Endodermal cell (in vitro differentiated cells): ENCODE results near the gene SLC16A2. TPM values are rescaled to one million over a fixed set of nuclear protein-coding genes. Genes with fewer than 3 reads are reported as not detected.
A peak's percentile ranks its signal among the peaks of the same experiment; 100 is the strongest.

Source experiments
- DNase-seq: peaks from one replicate; pipeline ENCODE4 v3.0.0-alpha.2; 2017
- H3K27ac ChIP-seq: 2 replicates; pipeline ENCODE4 v1.5.1; 2013; ENCODE audit warnings: mild to moderate bottlenecking, low read depth, low read length, moderate library complexity
- H3K27me3 ChIP-seq: 2 replicates; pipeline ENCODE4 v1.6.1; 2013; ENCODE audit warnings: mild to moderate bottlenecking, low read length, moderate library complexity; ENCODE audit not compliant: insufficient read depth, control insufficient read depth, poor library complexity, severe bottlenecking
- H3K36me3 ChIP-seq: 2 replicates; pipeline ENCODE4 v1.7.0; 2013; ENCODE audit warnings: mild to moderate bottlenecking, low read length, moderate library complexity; ENCODE audit not compliant: control insufficient read depth, insufficient read depth
- H3K4me1 ChIP-seq: one replicate; pipeline ENCODE4 v1.7.0; 2013; ENCODE audit warnings: low read length; ENCODE audit not compliant: control insufficient read depth, insufficient read depth
- H3K4me3 ChIP-seq: 2 replicates; pipeline ENCODE4 v1.5.1; 2013; ENCODE audit warnings: mild to moderate bottlenecking, low read length, moderate library complexity
- H3K9ac ChIP-seq: 2 replicates; pipeline ENCODE4 v1.6.1; 2013; ENCODE audit warnings: mild to moderate bottlenecking, low read length, moderate library complexity; ENCODE audit not compliant: poor library complexity, severe bottlenecking; ENCODE audit errors: extremely low read depth
- H3K9me3 ChIP-seq: 2 replicates; pipeline ENCODE4 v1.6.1; 2013; ENCODE audit warnings: mild to moderate bottlenecking, low read length, moderate library complexity; ENCODE audit not compliant: control insufficient read depth
- H3K27ac Mint-ChIP-seq: 2 replicates; pipeline ENCODE4 v1.8.0; 2020; ENCODE audit warnings: mixed read lengths
- H3K27me3 Mint-ChIP-seq: 2 replicates; pipeline ENCODE4 v1.8.0; 2021; ENCODE audit warnings: mild to moderate bottlenecking, mixed read lengths; ENCODE audit not compliant: insufficient read depth
- H3K36me3 Mint-ChIP-seq: 2 replicates; pipeline ENCODE4 v1.8.0; 2020; ENCODE audit warnings: low read depth, mixed read lengths
- H3K4me1 Mint-ChIP-seq: 2 replicates; pipeline ENCODE4 v1.8.0; 2020; ENCODE audit warnings: mixed read lengths
- H3K4me3 Mint-ChIP-seq: 2 replicates; pipeline ENCODE4 v1.8.0; 2020; ENCODE audit warnings: mild to moderate bottlenecking, moderate library complexity, mixed read lengths
- H3K9me3 Mint-ChIP-seq: 2 replicates; pipeline ENCODE4 v1.8.0; 2020; ENCODE audit warnings: mild to moderate bottlenecking, mixed read lengths
- WGBS, 2 experiments: methylation state at CpG; one replicate each; pipeline versions ENCODE4 v1.1.5 to v1.1.7; 2013; ENCODE audit warnings: missing lambda C conversion rate in 2 of 2, mixed read lengths in 1 of 2; ENCODE audit not compliant: insufficient coverage in 1 of 2, insufficient read length in 1 of 2; 5-methylcytosine and 5-hydroxymethylcytosine counted together
- total RNA-seq, 2 donors: library from RNA; stranded (reverse); fragmentation: NEBNext Ultra II Directional in 1 of 2; extraction: Animal tissue kit (Norgen Biotek cat#: 25700) in 1 of 2; gene quantifications; 2 replicates in 1 of 2; 3 replicates in 1 of 2; pipeline ENCODE4 v1.2.1, GENCODE V29; 2021
- TF ChIP-seq, protein P1 (sequence below): fragments of 200-600 bp; sonication (generic); conservative IDR thresholded peaks from 2 replicates; pipeline ENCODE4 v1.5.0; 2021; ENCODE audit warnings: antibody characterized with exemption, mild to moderate bottlenecking

SLC16A2 gene
- total RNA-seq, 2 donors from 2014 or later: 9.1 to 11.6 TPM

DNA sequence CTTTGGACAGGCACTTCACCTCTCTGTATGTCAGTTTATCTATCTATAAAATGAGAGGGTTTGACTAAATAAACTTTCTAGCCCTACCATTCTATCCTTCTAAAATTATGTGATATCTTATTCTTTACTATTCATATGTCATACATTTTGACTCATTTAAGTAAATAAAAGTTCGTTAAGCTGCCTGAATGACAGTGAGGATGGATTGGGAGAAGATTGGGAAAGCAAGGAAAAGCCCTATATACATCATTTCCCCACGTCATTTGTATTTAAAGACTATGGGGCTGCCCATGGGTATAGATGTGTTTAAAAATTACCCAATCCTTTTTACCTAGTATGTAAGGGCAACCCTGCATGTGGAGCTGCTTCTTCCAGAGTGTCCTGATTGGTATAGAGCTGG, 5.3 kb downstream of the SLC16A2 start:
- no peak for DNase-seq
- H3K4me3 ChIP-seq: no peak overlapping the region
- Mint-ChIP-seq H3K9me3 (peaks cover 14% of the 10 kb centered on the region), H3K27ac (no peak overlapping the region), H3K27me3 (peaks cover 4% of the 10 kb centered on the region), H3K4me1 (peaks cover 8% of the 10 kb centered on the region), H3K4me3 (no peak overlapping the region), H3K36me3 (no peaks in the 10 kb centered on the region)
- WGBS, 2 experiments: no CpG with 5 or more reads among the region's 2 CpGs
- H3K4me1 ChIP-seq: no peaks in the 10 kb centered on the region
- no peaks in the 10 kb centered on the region for H3K27me3 ChIP-seq
- TF ChIP-seq, protein P1, sequence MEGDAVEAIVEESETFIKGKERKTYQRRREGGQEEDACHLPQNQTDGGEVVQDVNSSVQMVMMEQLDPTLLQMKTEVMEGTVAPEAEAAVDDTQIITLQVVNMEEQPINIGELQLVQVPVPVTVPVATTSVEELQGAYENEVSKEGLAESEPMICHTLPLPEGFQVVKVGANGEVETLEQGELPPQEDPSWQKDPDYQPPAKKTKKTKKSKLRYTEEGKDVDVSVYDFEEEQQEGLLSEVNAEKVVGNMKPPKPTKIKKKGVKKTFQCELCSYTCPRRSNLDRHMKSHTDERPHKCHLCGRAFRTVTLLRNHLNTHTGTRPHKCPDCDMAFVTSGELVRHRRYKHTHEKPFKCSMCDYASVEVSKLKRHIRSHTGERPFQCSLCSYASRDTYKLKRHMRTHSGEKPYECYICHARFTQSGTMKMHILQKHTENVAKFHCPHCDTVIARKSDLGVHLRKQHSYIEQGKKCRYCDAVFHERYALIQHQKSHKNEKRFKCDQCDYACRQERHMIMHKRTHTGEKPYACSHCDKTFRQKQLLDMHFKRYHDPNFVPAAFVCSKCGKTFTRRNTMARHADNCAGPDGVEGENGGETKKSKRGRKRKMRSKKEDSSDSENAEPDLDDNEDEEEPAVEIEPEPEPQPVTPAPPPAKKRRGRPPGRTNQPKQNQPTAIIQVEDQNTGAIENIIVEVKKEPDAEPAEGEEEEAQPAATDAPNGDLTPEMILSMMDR: no peak
- H3K36me3 ChIP-seq: no peaks in the 10 kb centered on the region
- no peak overlapping the region for H3K27ac ChIP-seq
- H3K9me3 ChIP-seq: no peaks in the 10 kb centered on the region
- H3K9ac ChIP-seq: no peak overlapping the region

DNA sequence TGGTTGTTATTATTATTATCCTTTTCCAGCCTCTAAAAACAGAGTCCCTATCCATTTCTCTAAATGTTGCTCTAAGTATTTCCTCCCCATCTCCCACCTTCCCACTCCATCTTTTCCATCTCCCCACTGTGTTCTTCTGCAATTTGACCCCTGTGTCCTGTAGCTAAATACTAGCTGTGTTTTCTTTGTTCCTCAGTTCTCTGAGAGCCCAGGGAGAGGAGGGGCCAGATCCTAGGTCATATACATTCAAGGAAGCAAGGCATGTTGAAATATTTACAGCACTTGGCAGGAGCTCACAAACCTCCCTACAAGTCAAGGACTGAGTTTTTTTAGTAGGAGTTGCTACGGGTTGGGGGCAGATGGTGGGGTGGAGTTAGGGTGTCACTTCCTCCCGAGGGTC, 10.5 kb downstream of the SLC16A2 start:
- H3K27me3 Mint-ChIP-seq: no peaks in the 10 kb centered on the region
- DNase-seq: no peak
- no peak overlapping the region for H3K4me3 Mint-ChIP-seq
- H3K4me1 Mint-ChIP-seq: peaks cover 6% of the 10 kb centered on the region
- H3K9me3 ChIP-seq: no peaks in the 10 kb centered on the region
- H3K9me3 Mint-ChIP-seq: peaks cover 26% of the 10 kb centered on the region
- H3K27me3 ChIP-seq: no peaks in the 10 kb centered on the region
- peak overlapping the region; percentile 82 for H3K27ac ChIP-seq
- H3K36me3 Mint-ChIP-seq: no peaks in the 10 kb centered on the region
- TF ChIP-seq, protein P1: no peak
- H3K27ac Mint-ChIP-seq: no peak overlapping the region
- no peaks in the 10 kb centered on the region for H3K36me3 ChIP-seq
- H3K4me3 ChIP-seq: no peak overlapping the region
- WGBS, 2 experiments: 52% methylated on average over 2 of the region's 2 CpGs; no CpG with 5 or more reads in 1 of the 2 experiments
- no peaks in the 10 kb centered on the region for H3K4me1 ChIP-seq
- H3K9ac ChIP-seq: no peak overlapping the region

DNA sequence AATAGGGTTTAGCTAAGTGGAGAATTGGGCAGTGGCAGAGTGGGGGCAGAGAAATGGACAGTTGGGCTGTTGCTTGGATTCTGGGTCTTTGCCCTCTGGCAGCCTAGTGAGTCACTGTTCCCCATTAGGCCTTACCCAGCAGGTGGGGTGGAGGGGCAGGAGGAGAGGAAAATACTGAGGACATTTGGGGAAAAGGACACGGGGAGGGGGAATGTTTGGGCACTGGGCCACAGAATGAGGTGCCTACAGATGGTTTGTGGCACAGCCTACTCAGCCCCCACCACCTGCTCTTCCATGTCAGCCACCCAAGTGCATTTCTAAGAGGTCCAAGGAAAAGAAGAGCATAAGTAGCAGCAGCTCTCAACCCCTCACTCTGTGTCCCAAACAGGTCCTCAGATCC, 13.0 kb downstream of the SLC16A2 start:
- H3K27me3 ChIP-seq: no peaks in the 10 kb centered on the region
- no peaks in the 10 kb centered on the region for H3K36me3 ChIP-seq
- H3K9me3 ChIP-seq: no peaks in the 10 kb centered on the region
- no peak overlapping the region for H3K9ac ChIP-seq
- H3K4me1 ChIP-seq: no peaks in the 10 kb centered on the region
- H3K4me3 Mint-ChIP-seq: no peak overlapping the region
- WGBS, 2 experiments: no CpG with 5 or more reads among the region's 1 CpG
- H3K27ac Mint-ChIP-seq: no peak overlapping the region
- no peak for DNase-seq
- H3K9me3 Mint-ChIP-seq: peaks cover 28% of the 10 kb centered on the region
- no peaks in the 10 kb centered on the region for H3K27me3 Mint-ChIP-seq
- peaks cover 6% of the 10 kb centered on the region for H3K4me1 Mint-ChIP-seq
- TF ChIP-seq, protein P1: no peak
- no peaks in the 10 kb centered on the region for H3K36me3 Mint-ChIP-seq
- no peak overlapping the region for H3K4me3 ChIP-seq
- H3K27ac ChIP-seq: no peak overlapping the region
